HepG2 (cell line): ENCODE measurements around the gene ZNF865. TPM values are rescaled to one million over a fixed set of nuclear protein-coding genes. Genes with fewer than 3 reads are reported as not detected.

Experiments
- ATAC-seq: fragments of 200-7000 bp; cut with Tn5 transposase; 3 replicates; pipeline ENCODE4 v1.9.1; 2020; ENCODE audit warnings: mild to moderate bottlenecking, moderate library complexity
- BruUV-seq: library from RNA; stranded (reverse); fragments of 400-500 nt; replicated peaks from 2 replicates; lab custom pipeline; 2021; lab: Mats Ljungman, UMichigan
- CTCF ChIA-PET: fragments of 300-600 bp; formaldehyde crosslinking; extraction: SDS; loops from one replicate; lab custom pipeline; 2021; ENCODE audit warnings: low total read pairs, inconsistent platforms, low intra/inter-chr PET ratio; lab: Yijun Ruan, JAX
- POLR2A ChIA-PET: fragments of 350-600 bp; sonication (Branson Sonifier 250); formaldehyde crosslinking; loops from one replicate; lab custom pipeline; 2020; ENCODE audit warnings: antibody characterized with exemption, inconsistent platforms; lab: Yijun Ruan, JAX
- DNase-seq: peaks from one replicate; pipeline ENCODE4 v3.0.0-alpha.2; 2015; ENCODE audit warnings: low spot score
- FAIRE-seq: peaks from 3 replicates; lab custom pipeline; 2011; peaks lifted over from hg19 to GRCh38; lab: Jason Lieb, UNC
- H2AFZ ChIP-seq: one replicate; pipeline ENCODE4 v1.6.1; 2011; ENCODE audit warnings: low read length, inconsistent platforms
- H3K27ac ChIP-seq: fragments of 300-600 bp; 3 replicates; pipeline ENCODE4 v1.8.0; 2011; ENCODE audit warnings: mixed run types, mild to moderate bottlenecking, mixed read lengths, low read length, inconsistent platforms; ENCODE audit not compliant: insufficient read depth; ENCODE audit errors: extremely low read length
- H3K27me3 ChIP-seq, 2 experiments: fragments of 200-600 bp in 1 of 2; 2 replicates in 1 of 2; 3 replicates in 1 of 2; pipeline versions ENCODE4 v1.6.0 to v1.8.0; 2011; ENCODE audit warnings: low read length in 2 of 2, mild to moderate bottlenecking in 2 of 2, moderate library complexity in 2 of 2, inconsistent platforms in 1 of 2; ENCODE audit not compliant: insufficient read depth in 2 of 2, control insufficient read depth in 1 of 2
- H3K36me3 ChIP-seq, 2 experiments: fragments of 200-600 bp in 1 of 2; replicated peaks in 1 of 2; 2 replicates in 1 of 2; 3 replicates in 1 of 2; pipeline versions ENCODE4 v1.5.1 to v1.8.0; 2011; ENCODE audit warnings: low read length in 2 of 2, inconsistent platforms in 1 of 2; ENCODE audit not compliant: insufficient read depth in 2 of 2, control insufficient read depth in 1 of 2
- H3K4me1 ChIP-seq: 2 replicates; pipeline ENCODE4 v1.5.1; 2012; ENCODE audit warnings: low read length, inconsistent platforms; ENCODE audit not compliant: insufficient read depth
- H3K4me2 ChIP-seq: 2 replicates; pipeline ENCODE4 v1.6.0; 2011; ENCODE audit warnings: low read depth, low read length, inconsistent platforms
- H3K4me3 ChIP-seq, 3 experiments: fragments of 200-600 bp in 1 of 3; sonication (generic), shearing (Covaris generic) in 1 of 3; replicated peaks in 1 of 3; 2 replicates each; pipeline ENCODE4 v1.5.1; 2011 to 2016; ENCODE audit warnings: low read length in 3 of 3, inconsistent platforms in 2 of 3, low read depth in 2 of 3, mild to moderate bottlenecking in 2 of 3, control low read depth in 1 of 3, mixed read lengths in 1 of 3; ENCODE audit not compliant: insufficient read depth in 1 of 3
- H3K79me2 ChIP-seq: one replicate; pipeline ENCODE4 v1.6.1; 2011; ENCODE audit warnings: low read length, inconsistent platforms; ENCODE audit not compliant: insufficient read depth
- H3K9ac ChIP-seq: 2 replicates; pipeline ENCODE4 v1.6.0; 2011; ENCODE audit warnings: mild to moderate bottlenecking, low read depth, low read length, inconsistent platforms; ENCODE audit not compliant: insufficient read depth
- H3K9me3 ChIP-seq: 2 replicates; pipeline ENCODE4 v1.5.1; 2012; ENCODE audit warnings: mild to moderate bottlenecking, low read length
- H4K20me1 ChIP-seq: 2 replicates; pipeline ENCODE4 v1.6.0; 2011; ENCODE audit warnings: inconsistent platforms, mild to moderate bottlenecking, low read length, moderate library complexity; ENCODE audit not compliant: insufficient read depth
- BRCA1 ChIP-seq: sonication (generic); formaldehyde crosslinking; IDR thresholded peaks from 2 replicates; pipeline ENCODE4 v1.4.0; 2020; ENCODE audit warnings: missing genetic modification reagents
- FLYWCH1 ChIP-seq: sonication (generic); formaldehyde crosslinking; IDR thresholded peaks from 2 replicates; pipeline ENCODE4 v1.8.1; 2023; ENCODE audit warnings: mild to moderate bottlenecking, missing genetic modification reagents
- HDAC1 ChIP-seq: sonication (generic); formaldehyde crosslinking; IDR thresholded peaks from 2 replicates; pipeline ENCODE4 v1.5.1; 2020; ENCODE audit warnings: mild to moderate bottlenecking, missing genetic modification reagents
- KLF9 ChIP-seq: IDR thresholded peaks from 2 replicates; pipeline ENCODE4 v1.6.1; 2016; ENCODE audit warnings: low read depth
- MXD4 ChIP-seq: IDR thresholded peaks from 2 replicates; pipeline ENCODE4 v1.6.1; 2016; ENCODE audit warnings: mild to moderate bottlenecking, missing biosample characterization, missing genetic modification reagents
- NCOA2 ChIP-seq: sonication (generic); formaldehyde crosslinking; IDR thresholded peaks from 2 replicates; pipeline ENCODE4 v1.8.0; 2022; ENCODE audit warnings: inconsistent platforms
- RBFOX2 ChIP-seq: fragments of 200-400 bp; formaldehyde crosslinking; IDR thresholded peaks from 2 replicates; pipeline ENCODE4 v1.6.1; 2017; ENCODE audit warnings: low read depth, mild to moderate bottlenecking, low read length
- SP1 ChIP-seq, 2 experiments: fragments of 450-650 bp in 1 of 2; sonication (generic) in 1 of 2; formaldehyde crosslinking in 1 of 2; IDR thresholded peaks; 2 replicates each; pipeline versions ENCODE4 v1.4.0 to v1.6.1; 2016 to 2020; ENCODE audit warnings: missing genetic modification reagents in 1 of 2
- SP4 ChIP-seq: sonication (generic); formaldehyde crosslinking; IDR thresholded peaks from 2 replicates; pipeline ENCODE4 v1.8.1; 2023; ENCODE audit warnings: mild to moderate bottlenecking, missing genetic modification reagents
- SYNCRIP ChIP-seq: fragments of 200-400 bp; formaldehyde crosslinking; IDR thresholded peaks from 2 replicates; pipeline ENCODE4 v1.6.1; 2018; ENCODE audit warnings: mild to moderate bottlenecking, low read depth, low read length; ENCODE audit not compliant: insufficient read depth
- TEAD2 ChIP-seq: sonication (generic); formaldehyde crosslinking; IDR thresholded peaks from 2 replicates; pipeline ENCODE4 v1.9.0; 2021; ENCODE audit warnings: missing genetic modification reagents
- YEATS2 ChIP-seq: sonication (generic); formaldehyde crosslinking; IDR thresholded peaks from 2 replicates; pipeline ENCODE4 v1.4.0; 2020; ENCODE audit warnings: missing genetic modification reagents, borderline replicate concordance
- ZFX ChIP-seq: sonication (generic); formaldehyde crosslinking; IDR thresholded peaks from 2 replicates; pipeline ENCODE4 v1.4.0; 2020; ENCODE audit warnings: mild to moderate bottlenecking, low read depth, missing genetic modification reagents, moderate library complexity
- ZIK1 ChIP-seq: sonication (generic); formaldehyde crosslinking; IDR thresholded peaks from 2 replicates; pipeline ENCODE4 v1.5.0; 2020; ENCODE audit warnings: mild to moderate bottlenecking, low read depth, missing genetic modification reagents, borderline replicate concordance
- ZNF329 ChIP-seq: sonication (generic); formaldehyde crosslinking; IDR thresholded peaks from 2 replicates; pipeline ENCODE4 v1.9.0; 2021; ENCODE audit warnings: low read depth, mild to moderate bottlenecking, missing genetic modification reagents
- ZNF501 ChIP-seq: sonication (generic); formaldehyde crosslinking; IDR thresholded peaks from 2 replicates; pipeline ENCODE4 v1.5.1; 2020; ENCODE audit warnings: mild to moderate bottlenecking, moderate library complexity, missing genetic modification reagents
- ZNF619 ChIP-seq: sonication (generic); formaldehyde crosslinking; IDR thresholded peaks from 2 replicates; pipeline ENCODE4 v1.4.0; 2020; ENCODE audit warnings: mild to moderate bottlenecking, missing genetic modification reagents
- ZNF879 ChIP-seq: sonication (generic); formaldehyde crosslinking; IDR thresholded peaks from 2 replicates; pipeline ENCODE4 v1.8.1; 2023; ENCODE audit warnings: missing genetic modification reagents
- WGBS: methylation state at CpG from one replicate; pipeline ENCODE4 v1.1.6; 2017; ENCODE audit warnings: low lambda C conversion rate; 5-methylcytosine and 5-hydroxymethylcytosine counted together
- in situ Hi-C: cut with HindIII; loops from 2 replicates; pipeline ENCODE4 v1.10.0; 2017; ENCODE audit warnings: low pct_unique_long_range_greater_than_20kb; ENCODE audit not compliant: extremely low pct_ligation_motif_present
- intact Hi-C: fragments of 100-400 bp; cut with micrococcal nuclease; formaldehyde crosslinking; loops from one replicate; pipeline ENCODE4 v1.10.0; 2022; ENCODE audit not compliant: unreplicated experiment
- polyA plus RNA-seq, 8 experiments: library from polyadenylated mRNA; depleted of rRNA in 3 of 8; stranded (reverse) in 7 of 8; unstranded in 1 of 8; fragments of >200 nt; fragmentation: Illumina TruSeq in 4 of 8; extraction: Trizol in 4 of 8; gene quantifications; 2 replicates each; pipeline versions ENCODE4 v1.2.1 to v1.2.3, GENCODE V29; 2011 to 2016; ENCODE audit warnings: low read depth in 4 of 8, missing spikeins in 1 of 8, mixed read lengths in 1 of 8; ENCODE audit not compliant: insufficient read depth in 1 of 8
- total RNA-seq, 5 experiments: library from RNA; depleted of rRNA; stranded (reverse); fragments of >200 nt; fragmentation: Illumina TruSeq; extraction: Trizol; gene quantifications; 2 replicates each; pipeline ENCODE4 v1.2.3, GENCODE V29; 2016; ENCODE audit warnings: low read depth in 1 of 5
- TF ChIP-seq, protein P1 (sequence below): sonication (generic); formaldehyde crosslinking; IDR thresholded peaks from 2 replicates; pipeline ENCODE4 v1.5.0; 2020; ENCODE audit warnings: missing genetic modification reagents
- TF ChIP-seq, protein P2 (sequence below): sonication (generic); formaldehyde crosslinking; IDR thresholded peaks from 2 replicates; pipeline ENCODE4 v1.5.0; 2020; ENCODE audit warnings: mild to moderate bottlenecking, missing genetic modification reagents

ZNF865 gene
- total and polyA plus RNA-seq, 2 of the 13 experiments (the other 11 are each of a cell fraction or from before 2014, with no cell fraction given), result 0.93 to 1.0 TPM

DNA sequence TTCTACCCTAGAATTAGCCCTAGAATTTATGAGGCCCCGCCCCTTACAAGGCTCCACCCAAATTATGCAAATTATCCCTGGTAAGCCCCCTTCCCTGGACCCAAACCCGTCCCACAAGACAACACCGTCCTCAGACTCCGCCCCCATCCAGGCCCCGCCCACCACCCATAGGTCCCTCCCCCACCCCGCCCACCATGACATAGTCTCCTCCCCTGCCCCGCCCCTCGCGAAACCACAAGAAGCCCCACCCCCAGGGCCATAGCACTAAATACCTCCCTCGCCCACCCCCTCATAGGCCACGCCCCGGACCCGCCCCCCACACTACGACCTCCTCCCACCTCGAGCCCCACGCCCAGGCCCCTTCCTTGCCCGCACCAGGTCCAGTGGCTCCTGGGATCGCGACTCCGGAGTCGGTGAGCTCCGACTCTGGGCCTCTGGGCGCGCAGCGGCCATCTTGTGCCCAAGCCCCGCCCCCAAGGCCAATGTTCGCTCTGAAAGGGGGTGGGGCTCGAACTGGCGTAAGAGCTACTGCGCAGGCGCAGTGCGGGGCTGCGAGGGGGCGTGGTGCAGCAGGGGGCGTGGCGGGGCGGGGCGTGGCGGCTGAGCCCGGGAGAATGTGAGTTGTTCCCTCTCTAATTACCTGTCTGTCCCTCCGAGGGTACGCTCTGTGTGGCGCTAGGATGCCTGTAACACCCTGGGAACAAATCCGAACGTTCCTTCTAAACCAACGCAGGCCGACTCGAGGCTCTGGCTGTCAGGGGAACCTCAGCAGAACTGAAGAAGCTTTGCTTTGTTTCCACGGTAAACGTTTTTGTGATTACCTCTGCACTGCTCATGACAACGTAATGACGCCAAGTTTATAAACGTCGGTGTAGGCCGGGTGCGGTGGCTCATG, 18.9 kb downstream of the ZNF865 start, which contains the start of gene ZNF784 (continued):
- TF ChIP-seq SP4 (CRISPR knock-in tag), result peak; percentile 89
- no peak for TF ChIP-seq MXD4 (CRISPR knock-in tag)
- TF ChIP-seq ZNF619 (CRISPR knock-in tag), result no peak
- TF ChIP-seq RBFOX2, result peak; percentile 93
- TF ChIP-seq TEAD2, result no peak
- peak; percentile 96 for TF ChIP-seq SP1 (IDR thresholded peaks at IDR 0.05)
- peak; percentile 63 for TF ChIP-seq SP1 (CRISPR knock-in tag; IDR thresholded peaks at IDR 0.05)
- TF ChIP-seq YEATS2 (CRISPR knock-in tag), result no peak
- no peak for TF ChIP-seq ZIK1
- no peak for TF ChIP-seq FLYWCH1 (CRISPR knock-in tag)
- TF ChIP-seq ZFX, result peak; percentile 82
- TF ChIP-seq NCOA2, result no peak

DNA sequence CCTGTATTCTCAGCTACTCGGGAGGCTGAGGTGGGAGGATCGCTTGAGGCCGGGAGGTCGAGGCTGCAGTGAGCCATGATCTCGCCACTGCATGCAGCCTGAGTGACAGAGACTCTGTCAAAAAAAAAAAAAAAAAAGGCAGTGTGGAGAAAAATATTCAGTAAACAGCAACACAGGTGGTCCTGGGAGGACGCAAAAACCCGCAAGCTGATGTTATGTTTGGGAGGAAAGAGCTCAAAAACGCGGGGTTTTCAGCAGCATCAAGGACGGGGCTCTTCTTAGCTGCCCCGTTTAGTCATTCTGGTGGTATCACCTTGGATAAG, 19.5 kb downstream of the ZNF865 start:
- ChIA-PET POLR2A (interaction anchor here (0.6 to 2.8 kb wide), 19 partner anchors 8 to 507 kb away, joined by 3 to 23 read pairs (median 5); partner anchors contain the start of genes FIZ1, ISOC2, KMT5C and PPP1R12C), CTCF (no interaction called here)
- H3K27me3 ChIP-seq, result no peaks in the 10 kb centered on the region
- H3K4me1 ChIP-seq, result peaks cover 27% of the 10 kb centered on the region
- intact Hi-C loops (no loop called here), in situ Hi-C loops (no loop called here)
- H3K79me2 ChIP-seq, result peaks cover 4% of the 10 kb centered on the region
- peak overlapping the region; percentile 97 for H3K4me2 ChIP-seq
- WGBS, result 34% methylated on average over 11 of the region's 11 CpGs
- 0 out of 5 replicates have a peak, but pooled peaks cover 0 to 3% of the 10 kb centered on the region in 2 experiments for H3K36me3 ChIP-seq
- no peak overlapping the region for H3K27ac ChIP-seq
- H3K9me3 ChIP-seq, result no peaks in the 10 kb centered on the region
- DNase-seq (no peak), FAIRE-seq (no peak), ATAC-seq (no peak)
- no peak overlapping the region for H2AFZ ChIP-seq
- H3K4me3 ChIP-seq, result peak overlapping the region; percentile 55 to 70 (median 65); a peak in 5 of 6 replicates
- H4K20me1 ChIP-seq, result peaks cover 14% of the 10 kb centered on the region; the same call in 1 of the 2 replicates
- TF ChIP-seq BRCA1 (CRISPR knock-in tag) (no peak), KLF9 (CRISPR knock-in tag) (no peak), ZNF879 (no peak), HDAC1 (CRISPR knock-in tag) (0 out of 2 replicates have a peak, but pooled peaks have one; percentile 13), ZNF329 (CRISPR knock-in tag) (no peak), ZNF501 (CRISPR knock-in tag) (no peak), SYNCRIP (no peak)
- TF ChIP-seq, protein P1, sequence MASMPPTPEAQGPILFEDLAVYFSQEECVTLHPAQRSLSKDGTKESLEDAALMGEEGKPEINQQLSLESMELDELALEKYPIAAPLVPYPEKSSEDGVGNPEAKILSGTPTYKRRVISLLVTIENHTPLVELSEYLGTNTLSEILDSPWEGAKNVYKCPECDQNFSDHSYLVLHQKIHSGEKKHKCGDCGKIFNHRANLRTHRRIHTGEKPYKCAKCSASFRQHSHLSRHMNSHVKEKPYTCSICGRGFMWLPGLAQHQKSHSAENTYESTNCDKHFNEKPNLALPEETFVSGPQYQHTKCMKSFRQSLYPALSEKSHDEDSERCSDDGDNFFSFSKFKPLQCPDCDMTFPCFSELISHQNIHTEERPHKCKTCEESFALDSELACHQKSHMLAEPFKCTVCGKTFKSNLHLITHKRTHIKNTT (CRISPR knock-in tag), result no peak
- TF ChIP-seq, protein P2, sequence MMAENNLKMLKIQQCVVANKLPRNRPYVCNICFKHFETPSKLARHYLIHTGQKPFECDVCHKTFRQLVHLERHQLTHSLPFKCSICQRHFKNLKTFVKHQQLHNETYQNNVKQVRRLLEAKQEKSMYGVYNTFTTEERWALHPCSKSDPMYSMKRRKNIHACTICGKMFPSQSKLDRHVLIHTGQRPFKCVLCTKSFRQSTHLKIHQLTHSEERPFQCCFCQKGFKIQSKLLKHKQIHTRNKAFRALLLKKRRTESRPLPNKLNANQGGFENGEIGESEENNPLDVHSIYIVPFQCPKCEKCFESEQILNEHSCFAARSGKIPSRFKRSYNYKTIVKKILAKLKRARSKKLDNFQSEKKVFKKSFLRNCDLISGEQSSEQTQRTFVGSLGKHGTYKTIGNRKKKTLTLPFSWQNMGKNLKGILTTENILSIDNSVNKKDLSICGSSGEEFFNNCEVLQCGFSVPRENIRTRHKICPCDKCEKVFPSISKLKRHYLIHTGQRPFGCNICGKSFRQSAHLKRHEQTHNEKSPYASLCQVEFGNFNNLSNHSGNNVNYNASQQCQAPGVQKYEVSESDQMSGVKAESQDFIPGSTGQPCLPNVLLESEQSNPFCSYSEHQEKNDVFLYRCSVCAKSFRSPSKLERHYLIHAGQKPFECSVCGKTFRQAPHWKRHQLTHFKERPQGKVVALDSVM, result peak; percentile 0; the same call in 1 of the 2 replicates
- TSS peak; percentile 65 for BruUV-seq
- peak overlapping the region; percentile 85 for H3K9ac ChIP-seq
